Midbrain (tissue), 1 donor: ENCODE measurements around the gene CDH23.
"Not testable (repeated sequence)": the region's sequence is repeated elsewhere in the genome, so short reads cannot be mapped to it uniquely, and the experiment has no call there.

Experiments
- DNase-seq: peaks from one replicate; lab custom pipeline; 2025; lab: John Stamatoyannopoulos, UW

CDH23 gene

DNA sequence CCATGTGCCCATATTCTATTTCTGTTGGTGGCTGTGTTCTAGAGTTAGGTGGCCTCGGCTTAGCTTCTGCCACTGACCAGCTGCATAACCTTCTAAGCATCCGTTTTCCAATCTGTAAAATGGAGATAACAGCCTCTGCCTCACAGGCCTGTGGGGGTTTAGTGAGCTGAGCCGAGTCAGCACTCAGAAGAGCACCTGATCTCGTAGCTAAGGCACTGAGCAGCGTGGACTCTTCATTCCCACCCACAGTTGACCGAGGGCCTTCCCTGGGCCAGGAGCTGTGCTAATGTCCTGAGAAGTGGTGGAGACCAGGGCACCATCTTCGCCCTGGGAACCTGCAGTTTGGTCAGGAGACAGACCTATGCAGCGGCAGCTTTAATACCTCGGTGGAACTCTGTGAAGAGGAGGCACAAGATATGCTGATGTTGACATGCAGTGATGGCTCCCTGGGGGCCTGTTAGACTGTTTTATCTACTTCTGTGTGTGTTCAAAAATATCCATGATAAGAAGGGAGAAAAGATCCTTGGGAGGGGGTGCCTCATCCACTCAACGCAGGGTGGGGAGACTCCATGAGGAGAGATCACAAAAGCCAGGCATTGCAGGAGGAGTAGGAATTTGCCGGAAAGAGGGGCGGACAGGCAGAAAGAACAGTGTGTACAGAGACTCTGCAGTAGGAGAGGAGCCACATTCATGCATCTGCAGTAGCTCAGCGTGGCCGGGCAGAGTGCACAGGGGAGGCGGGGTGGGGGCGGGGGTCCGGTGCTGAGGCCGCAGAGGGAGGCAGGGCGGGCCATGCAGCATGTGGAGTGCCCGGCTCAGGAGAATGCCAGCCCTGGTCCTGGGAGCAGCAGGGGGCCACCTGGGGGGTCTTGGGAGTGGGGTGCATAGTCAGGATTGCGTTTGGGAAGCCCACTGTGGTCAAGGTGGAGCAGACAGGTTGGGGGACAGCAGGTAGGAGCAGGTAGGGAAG lies 186.1 kb downstream of the CDH23 start:
- no peak for DNase-seq

DNA sequence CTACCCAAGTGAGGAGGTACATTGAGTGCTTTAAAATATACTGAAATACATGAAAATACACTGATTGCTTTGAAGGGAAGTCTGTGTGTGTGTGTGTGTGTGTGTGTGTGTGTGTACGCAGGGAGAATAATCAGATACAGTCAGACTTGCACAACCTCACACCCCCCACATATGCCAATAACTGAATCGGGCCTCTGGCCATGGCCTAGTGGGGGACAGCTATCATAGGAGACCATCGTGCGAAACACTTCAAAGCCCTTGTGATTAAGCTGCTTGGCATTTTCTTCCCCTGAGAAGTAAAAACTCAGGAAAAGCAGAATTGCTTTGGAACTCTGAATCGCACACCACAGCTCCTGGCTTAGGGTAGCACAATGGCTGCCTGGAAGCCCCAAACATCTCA lies 187.7 kb downstream of the CDH23 start:
- DNase-seq: no peak

DNA sequence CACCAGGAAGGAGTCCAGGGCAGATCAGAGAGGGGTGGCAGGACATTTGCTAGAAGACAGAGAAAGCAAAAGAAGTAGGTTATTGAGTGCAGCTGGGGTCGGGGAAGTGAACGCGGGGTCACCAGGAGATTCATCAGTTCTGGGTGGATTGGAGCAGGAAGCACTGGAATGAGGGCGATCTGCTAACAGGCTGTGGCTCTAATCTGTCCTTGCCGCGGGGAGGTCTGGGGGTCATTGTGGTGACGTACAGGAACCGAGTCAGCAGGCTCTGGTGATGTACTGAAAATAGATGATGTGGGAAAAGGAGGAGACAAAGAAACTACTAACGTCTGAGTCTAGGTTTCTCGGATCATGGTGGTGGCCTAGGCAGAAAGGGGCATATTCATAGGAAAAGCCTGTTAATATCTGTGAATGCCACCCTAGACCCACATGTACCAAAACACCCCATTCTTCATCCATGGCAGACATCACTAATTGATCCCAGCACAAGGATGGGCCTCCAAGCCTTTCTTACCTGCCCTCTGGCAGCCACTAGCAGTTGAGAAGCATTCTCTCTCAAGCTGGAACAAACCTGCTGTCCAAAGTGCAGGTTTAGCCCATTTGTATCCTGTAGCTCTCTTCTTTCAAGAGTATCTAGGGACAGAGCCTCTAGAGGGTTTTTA lies 188.3 kb downstream of the CDH23 start:
- no peak for DNase-seq

DNA sequence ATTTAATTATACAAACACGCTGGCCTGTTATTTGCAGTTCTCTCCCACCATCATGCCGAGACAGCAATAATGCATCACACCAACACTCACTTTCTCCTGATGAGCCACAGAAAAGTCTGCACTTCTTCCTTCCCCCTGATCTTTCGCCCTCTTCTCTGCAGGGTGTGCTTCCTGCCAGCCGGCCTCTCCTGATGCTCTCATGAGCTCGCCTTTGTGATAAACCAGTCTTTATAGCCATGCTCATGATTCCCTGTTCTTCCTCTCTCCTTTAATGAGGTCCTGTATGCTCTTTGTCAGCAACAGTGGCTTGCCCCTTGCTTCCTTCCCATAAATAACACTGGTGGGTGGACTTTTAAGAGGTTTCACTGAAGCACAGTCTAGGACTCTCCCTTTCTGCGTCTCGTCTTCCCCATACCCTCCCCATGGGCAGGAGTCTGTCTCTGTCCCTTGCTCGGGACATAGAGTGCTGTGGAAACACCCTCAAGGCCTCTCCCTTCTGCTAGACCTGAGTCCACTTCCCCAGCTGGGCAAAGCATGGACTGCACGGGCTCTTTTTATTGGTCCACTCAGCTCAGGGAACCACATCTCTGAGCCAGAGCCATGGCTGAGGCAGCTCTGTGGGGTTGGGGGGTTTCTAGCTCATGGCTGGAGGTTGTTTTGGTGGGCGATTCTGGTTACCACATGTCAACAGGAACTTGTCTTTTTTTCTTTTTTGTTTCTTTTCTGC lies 189.0 kb downstream of the CDH23 start:
- no peak for DNase-seq

- DNase-seq: no peak
Observed at GRCh38 chr10:71587941-71588573, 191.3 kb downstream of the CDH23 start.

- no peak for DNase-seq
Observed at GRCh38 chr10:71588685-71589084, 192.0 kb downstream of the CDH23 start.

- DNase-seq: peak; percentile 5
Observed at GRCh38 chr10:71589617-71590551, 193.2 kb downstream of the CDH23 start.

- DNase-seq: no peak
Observed at GRCh38 chr10:71590781-71591350, 194.1 kb downstream of the CDH23 start.

GRCh38 chr10:71594934-71595571 lies 198.3 kb downstream of the CDH23 start:
- no peak for DNase-seq

- DNase-seq: no peak
Observed at GRCh38 chr10:71595649-71596048, 198.9 kb downstream of the CDH23 start.

GRCh38 chr10:71596127-71596526 lies 199.4 kb downstream of the CDH23 start:
- DNase-seq: no peak

DNA sequence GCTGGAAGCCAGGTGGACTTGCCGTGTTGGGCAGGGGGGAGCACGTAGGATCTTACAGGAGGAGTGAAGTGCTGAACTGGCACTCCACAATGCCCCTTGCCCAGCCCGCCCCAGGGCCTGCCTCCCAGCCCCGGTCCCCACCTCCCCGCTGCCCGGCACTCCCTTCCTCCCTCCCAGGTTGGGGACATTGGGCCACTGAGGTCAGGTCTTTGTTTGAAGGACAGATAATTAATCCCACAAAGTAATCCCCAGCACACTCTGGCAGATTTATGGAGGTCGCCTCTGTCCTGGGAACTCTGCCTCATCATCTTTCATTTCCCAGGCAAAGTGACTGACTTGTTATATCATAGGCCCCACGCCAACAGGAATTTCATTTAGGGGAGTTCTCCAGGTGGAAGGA lies 200.0 kb downstream of the CDH23 start:
- no peak for DNase-seq

GRCh38 chr10:71597821-71598498 lies 201.2 kb downstream of the CDH23 start:
- peak; percentile 59 for DNase-seq

DNA sequence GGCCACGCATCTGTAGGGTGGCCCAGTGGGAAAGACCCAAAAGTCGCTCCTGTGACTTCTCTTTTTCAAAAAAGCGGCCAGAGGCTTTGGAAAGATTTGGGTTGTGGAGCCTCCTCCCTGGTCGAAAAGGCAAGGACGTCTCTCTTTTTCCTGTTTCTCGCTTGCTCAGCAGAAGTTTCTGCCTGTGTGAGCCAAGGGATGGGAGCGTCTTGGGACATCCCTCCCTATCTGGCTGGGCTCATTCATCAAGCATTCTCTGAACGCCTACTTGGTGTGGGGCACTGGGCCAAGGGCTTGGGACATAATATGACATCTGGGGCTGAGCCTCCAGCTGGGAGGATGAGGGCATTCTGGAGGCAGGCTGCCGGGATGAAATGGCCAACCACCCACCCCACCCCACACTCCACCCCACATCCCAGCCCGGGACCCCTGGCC lies 201.9 kb downstream of the CDH23 start:
- DNase-seq: peak; percentile 87

GRCh38 chr10:71599518-71599917 lies 202.8 kb downstream of the CDH23 start:
- no peak for DNase-seq

GRCh38 chr10:71600242-71600641 lies 203.5 kb downstream of the CDH23 start:
- DNase-seq: not testable (repeated sequence)

DNA sequence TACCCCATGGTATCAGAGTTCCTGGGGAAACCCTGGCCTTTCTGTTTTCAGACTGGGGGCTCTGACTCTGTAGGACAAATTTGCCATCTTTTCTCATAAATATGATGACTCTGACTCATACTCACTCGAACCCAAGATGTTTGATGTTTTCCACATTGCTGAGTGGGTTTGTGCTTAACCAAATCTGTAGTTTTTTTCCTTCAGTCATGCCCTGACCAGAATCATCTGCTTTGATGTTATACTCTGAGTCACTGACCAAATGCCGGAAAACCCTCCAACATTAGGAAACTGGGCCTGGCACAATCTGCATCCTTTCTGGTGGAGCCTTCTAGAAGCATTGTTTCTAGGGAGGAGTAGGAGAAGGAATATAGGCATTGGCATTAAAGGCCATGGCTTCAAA lies 204.1 kb downstream of the CDH23 start:
- DNase-seq: no peak

DNA sequence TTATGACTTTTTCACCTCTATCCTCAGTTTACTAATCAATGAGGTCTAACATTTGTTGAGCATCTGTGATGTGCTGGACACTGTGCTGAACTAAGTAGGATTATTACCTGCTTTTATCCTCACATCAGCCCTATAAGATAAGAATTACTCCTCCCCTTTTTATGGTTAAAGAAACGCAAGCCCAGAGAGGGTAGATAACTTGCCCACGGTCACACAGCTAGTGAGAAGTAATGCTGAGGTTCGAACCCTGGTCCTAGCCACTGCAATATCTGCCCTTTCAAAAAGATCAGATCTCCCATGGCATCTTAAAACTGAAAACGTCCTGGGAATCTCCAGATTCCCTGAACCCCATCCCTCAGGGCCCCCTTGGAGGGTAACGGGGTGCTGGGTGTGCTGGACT lies 204.6 kb downstream of the CDH23 start:
- DNase-seq: no peak

- no peak for DNase-seq
Observed at GRCh38 chr10:71603150-71603549, 206.4 kb downstream of the CDH23 start.
